Raji (cell line): ENCODE measurements around the gene CEP192.
A peak's percentile ranks its signal among the peaks of the same experiment; 100 is the strongest.

Experiments used
- POLR2A ChIP-seq: IDR thresholded peaks from 2 replicates; pipeline ENCODE4 v1.6.1; 2011; ENCODE audit warnings: low read depth, low read length, control low read depth; ENCODE audit not compliant: insufficient read depth

CEP192 gene

DNA sequence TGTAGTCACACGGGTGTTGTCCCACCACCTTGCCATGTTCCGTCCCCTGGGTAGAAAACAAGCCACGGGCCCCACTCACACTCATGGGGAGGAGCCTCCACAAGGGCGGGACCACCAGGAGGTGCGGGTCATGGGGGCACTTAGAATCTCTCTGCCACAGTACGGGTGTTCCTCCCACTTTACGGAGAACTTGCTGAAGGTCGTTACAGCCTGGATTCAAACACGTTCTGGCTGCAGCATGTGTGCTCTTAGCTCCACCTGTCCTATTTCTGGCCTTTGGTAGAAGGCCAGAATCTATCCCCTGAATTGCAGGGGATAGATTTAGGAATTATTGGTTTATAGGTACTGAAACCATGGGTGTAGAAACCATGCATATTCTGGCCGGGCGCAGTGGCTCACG is 14.9 kb upstream of the CEP192 start:
- TF ChIP-seq POLR2A: no peak

- no peak for TF ChIP-seq POLR2A
Observed at GRCh38 chr18:12989397-12990122, 1.6 kb upstream of the CEP192 start.

GRCh38 chr18:12990123-12990475 is 1.1 kb upstream of the CEP192 start:
- peak; percentile 44; the same call in 1 of the 2 replicates for TF ChIP-seq POLR2A

DNA sequence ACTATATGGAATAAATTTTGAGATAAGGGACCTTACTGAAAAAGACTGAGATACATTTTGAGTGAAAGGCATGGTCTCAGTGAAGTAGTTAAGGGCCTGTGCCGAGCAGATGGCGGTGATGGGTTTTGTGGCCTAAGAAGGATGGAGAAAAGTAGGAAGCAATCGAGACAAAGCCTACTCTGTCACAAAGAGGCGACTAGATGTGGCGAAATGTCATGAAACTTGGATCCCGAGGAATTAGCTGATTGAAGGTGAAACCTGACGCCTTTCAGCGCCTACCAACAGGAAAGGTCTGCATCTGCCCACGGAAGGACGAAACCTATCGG is 558 bp upstream of the CEP192 start:
- TF ChIP-seq POLR2A: no peak

GRCh38 chr18:12991821-12992179 is 638 bp downstream of the CEP192 start:
- TF ChIP-seq POLR2A: no peak

DNA sequence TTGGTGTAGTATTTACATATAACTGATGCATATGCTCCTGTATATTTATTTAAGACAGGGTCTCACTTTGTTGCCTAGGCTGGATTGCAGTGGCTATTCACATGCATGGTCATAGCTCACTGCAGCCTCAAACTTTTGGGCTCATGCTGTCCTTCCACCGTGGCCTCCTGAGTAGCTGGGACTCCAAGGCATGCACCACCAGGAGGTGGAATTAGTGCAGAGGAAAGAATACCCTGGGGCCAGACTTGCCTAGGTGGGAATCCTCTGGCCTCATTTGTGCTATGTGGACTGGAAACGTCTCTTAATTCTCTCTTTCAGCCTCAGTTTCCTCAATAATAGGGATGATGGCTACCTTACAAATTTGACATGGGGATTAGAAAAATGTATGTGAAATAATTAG is 2.3 kb downstream of the CEP192 start:
- no peak for TF ChIP-seq POLR2A

DNA sequence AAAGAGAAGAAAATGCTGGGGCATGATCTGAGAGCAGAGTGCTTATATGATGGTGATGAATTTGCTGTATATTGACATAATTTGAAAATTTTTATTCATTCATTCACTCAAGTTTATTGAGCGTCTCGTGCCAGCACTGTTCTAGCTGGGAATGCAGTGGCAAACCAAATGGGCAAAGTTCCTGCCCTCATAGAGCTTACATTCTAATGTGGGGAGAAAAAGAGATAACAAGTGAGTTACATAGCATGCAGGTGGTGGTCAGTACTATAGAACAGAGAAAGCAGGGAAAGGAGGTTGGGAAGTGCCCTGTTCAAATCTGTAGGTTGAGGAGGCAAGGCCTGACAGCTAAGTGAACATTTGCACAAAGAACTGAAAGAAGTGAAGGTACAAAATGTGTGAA is 4.3 kb downstream of the CEP192 start:
- no peak for TF ChIP-seq POLR2A

GRCh38 chr18:12995952-12996477 is 4.9 kb downstream of the CEP192 start:
- no peak for TF ChIP-seq POLR2A

DNA sequence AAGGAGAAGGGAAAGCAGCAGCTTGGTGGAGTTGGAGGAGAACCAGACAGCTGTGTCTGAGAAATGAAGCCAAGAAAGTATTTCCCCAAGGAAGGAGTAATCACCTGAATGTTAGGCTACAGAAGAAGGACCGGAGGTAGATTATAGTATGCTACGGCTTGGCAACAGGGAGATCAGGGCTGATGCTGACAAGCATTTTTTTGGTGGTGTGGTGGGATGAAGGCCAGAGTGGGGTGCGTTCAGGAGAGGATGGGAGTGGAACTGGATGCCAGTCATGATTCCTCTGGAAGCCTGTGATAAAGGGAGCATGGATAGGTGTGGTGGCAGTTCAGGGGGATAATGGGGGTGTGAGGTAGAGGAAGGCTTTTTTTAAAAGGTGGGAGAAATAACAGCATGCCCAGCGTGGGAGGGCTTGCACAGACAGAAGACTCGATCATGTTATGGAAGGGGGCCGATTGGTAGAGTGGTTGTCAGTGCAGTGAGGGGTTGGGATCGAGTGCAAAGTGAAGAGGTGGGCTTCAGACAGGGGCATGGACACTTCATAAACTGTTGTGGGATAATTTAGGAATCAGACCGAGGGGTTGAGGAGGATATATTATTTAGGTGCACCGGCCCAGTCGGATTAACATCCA is 5.6 kb downstream of the CEP192 start:
- no peak for TF ChIP-seq POLR2A

DNA sequence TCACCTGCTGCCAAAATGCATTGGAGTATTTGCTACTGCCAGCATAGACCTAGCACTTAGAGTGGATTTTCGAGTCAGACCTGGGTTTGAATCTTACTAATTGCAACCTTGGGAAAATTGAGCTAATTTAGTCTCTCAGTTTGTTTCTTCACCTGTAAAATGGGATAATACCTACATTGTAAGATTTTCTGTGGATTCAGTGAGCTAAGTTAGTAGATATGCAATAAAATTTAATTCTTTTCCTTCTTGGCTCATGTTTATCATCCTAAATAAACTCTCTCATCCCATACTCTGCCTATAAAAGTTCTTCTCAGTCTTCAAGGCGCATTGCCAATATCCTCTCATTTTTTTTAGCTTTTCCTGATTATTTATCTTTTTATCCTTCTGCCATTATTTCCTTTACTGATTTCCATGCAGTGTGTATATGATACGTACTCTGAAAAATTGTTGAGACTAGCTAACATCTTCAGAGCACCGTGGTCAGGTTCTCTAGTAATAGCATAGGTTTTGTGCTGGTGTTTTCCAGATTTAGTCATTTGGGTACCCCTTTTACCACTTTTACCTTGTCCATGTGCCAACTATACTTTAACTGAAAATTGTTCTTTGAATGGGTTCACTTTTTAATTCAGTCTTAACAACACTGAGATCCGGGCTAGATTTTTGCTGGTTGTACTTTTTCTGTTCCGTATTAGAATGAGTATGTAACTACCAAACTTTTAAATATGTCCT is 7.3 kb downstream of the CEP192 start:
- no peak for TF ChIP-seq POLR2A

DNA sequence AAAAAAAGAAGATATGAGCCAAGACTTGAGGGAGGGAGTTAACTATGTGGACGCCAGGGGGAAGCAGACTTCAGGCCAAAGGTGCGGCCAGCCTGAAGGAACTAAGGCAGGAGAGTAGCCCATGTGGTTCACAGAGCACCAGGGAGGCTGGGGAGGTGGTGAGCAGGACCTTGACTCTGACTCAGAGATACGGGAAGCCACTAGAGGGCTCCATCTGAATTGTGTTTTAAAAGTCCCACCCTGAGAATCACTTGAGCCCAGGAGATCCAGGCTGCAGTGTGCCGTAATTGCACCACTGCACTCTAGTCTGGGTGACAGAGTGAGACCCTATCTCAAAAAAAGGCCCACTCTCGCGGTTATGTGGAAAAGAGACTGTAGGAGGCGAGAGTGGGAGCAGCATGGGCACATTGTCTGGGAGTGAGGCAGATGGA is 12.3 kb downstream of the CEP192 start:
- no peak for TF ChIP-seq POLR2A

- TF ChIP-seq POLR2A: no peak
Observed at GRCh38 chr18:13004396-13004795, 13.2 kb downstream of the CEP192 start.

DNA sequence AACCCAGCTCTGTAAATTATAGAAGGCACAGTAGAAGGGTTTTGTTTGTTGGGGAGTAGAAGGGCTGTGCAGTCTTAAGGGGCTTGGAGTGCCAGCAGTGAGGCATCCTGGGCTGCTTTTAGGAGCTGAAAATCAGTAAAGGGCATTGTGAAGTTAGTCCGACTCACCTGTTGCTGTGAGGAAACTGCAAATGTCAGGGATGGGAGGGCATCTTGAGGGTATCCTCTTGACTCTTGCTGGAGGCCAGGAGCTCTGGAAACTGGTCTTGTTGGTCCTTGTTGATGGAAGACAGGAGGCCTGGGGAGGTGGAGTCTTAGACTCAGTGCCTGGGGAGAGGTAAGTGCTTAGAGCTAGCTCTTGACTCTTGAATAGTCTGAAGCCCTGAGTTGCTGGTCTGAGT is 14.1 kb downstream of the CEP192 start:
- no peak for TF ChIP-seq POLR2A

GRCh38 chr18:13006531-13007247 is 15.5 kb downstream of the CEP192 start:
- TF ChIP-seq POLR2A: no peak

DNA sequence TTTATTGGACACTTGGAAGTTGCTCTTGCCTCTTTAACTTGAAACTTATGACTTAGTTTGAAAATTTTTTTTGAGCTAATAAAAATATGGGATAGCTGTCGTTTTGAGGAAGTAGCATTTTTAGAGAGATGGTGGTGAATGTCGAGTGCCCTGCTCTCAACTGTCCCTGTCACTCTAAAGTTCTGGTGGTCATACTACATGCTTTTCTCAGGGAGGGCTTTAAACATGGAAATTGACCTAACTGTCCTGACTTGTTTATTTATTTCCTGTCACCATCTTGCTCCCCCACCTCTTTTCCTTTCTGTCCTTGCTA is 16.0 kb downstream of the CEP192 start:
- TF ChIP-seq POLR2A: no peak

DNA sequence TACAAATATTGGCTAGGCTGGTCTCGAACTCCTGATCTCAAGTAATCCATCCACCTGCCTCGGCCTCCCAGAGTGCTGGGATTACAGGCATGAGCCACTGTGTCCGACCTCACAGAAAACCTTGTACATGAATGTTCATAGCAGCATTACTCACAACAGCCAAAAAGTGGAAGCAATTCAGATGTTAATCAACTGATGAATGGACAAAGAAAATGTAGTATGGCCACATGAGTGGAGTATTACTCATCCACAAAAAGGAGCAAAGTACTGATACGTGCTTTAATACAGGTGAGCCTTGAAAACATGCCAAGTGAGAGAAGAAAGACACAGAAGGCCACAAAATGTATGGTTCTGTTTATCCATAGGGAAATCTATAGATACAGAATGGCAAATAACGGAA is 20.6 kb downstream of the CEP192 start:
- no peak for TF ChIP-seq POLR2A
